Central memory CD8-positive, alpha-beta T cell (primary cell): ENCODE data around the gene GNLY.

Experiments used
- ATAC-seq: fragments of 150-1000 bp; cut with Tn5 transposase; replicated peaks from 2 replicates; pipeline ENCODE4 v1.10.0; 2022; ENCODE audit warnings: mild to moderate bottlenecking, moderate FRiP score, moderate number of reproducible peaks; ENCODE audit not compliant: poor library complexity, severe bottlenecking; ENCODE audit errors: extremely low read depth
- DNase-seq, 2 donors: peaks; one replicate each; pipeline ENCODE4 v3.0.0; 2021; ENCODE audit warnings: low spot score in 2 of 2
- H3K27ac Mint-ChIP-seq: one replicate; pipeline ENCODE4 v1.8.0; 2022; ENCODE audit warnings: low read depth, mild to moderate bottlenecking, moderate library complexity, mixed read lengths
- H3K27me3 Mint-ChIP-seq: one replicate; pipeline ENCODE4 v1.8.0; 2022; ENCODE audit warnings: mixed read lengths
- H3K36me3 Mint-ChIP-seq: one replicate; pipeline ENCODE4 v1.8.0; 2022; ENCODE audit warnings: mild to moderate bottlenecking, moderate library complexity, mixed read lengths; ENCODE audit not compliant: insufficient read depth
- H3K4me1 Mint-ChIP-seq: one replicate; pipeline ENCODE4 v1.8.0; 2022; ENCODE audit warnings: mixed read lengths
- H3K4me3 Mint-ChIP-seq: one replicate; pipeline ENCODE4 v1.8.0; 2022; ENCODE audit warnings: mild to moderate bottlenecking, moderate library complexity, mixed read lengths
- H3K9me3 Mint-ChIP-seq: one replicate; pipeline ENCODE4 v1.8.0; 2022; ENCODE audit warnings: mixed read lengths

Gene GNLY

GRCh38 chr2:85741833-85742455 is 47.8 kb downstream of the GNLY start:
- Mint-ChIP-seq H3K36me3 (no peaks in the 10 kb centered on the region), H3K27ac (no peak overlapping the region), H3K9me3 (no peaks in the 10 kb centered on the region), H3K4me1 (peaks cover 5% of the 10 kb centered on the region), H3K4me3 (no peak overlapping the region), H3K27me3 (peaks cover 81% of the 10 kb centered on the region)
- DNase-seq = no peak
- ATAC-seq = no peak

DNA sequence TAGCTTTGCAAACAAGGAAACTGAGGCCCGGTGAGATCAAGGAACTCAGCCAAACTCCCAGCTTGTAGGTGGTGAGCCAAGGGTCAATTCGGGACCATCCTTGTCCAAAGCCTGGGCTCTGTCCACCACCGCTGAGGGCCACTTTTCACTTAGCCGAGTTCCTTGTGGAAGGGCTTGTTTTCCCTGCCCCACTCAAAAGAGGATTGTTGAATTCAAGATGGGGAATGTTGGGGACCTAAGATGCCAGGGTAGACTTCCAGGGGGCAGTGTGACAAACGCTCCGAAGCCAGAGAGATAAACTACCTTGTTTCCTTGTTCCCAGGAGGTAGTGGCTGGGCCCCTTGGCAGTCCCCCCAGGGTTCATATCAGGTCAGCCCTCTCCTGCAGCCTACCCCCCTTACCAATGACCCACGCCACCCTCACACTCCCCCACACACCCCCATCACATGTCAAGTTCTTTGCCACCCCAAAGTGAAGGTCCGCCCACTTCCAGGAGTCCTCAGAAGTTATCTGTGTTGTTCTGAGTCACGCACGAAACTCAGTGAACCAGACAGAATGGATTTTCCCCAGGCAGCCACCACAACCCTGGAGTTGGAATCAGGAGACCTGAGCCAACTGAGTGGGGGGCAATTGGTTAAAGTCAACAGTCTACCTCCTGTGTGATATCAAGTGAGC is 49.3 kb downstream of the GNLY start:
- ATAC-seq (no peak), DNase-seq (no peak)
- peaks cover 96% of the 10 kb centered on the region for H3K27me3 Mint-ChIP-seq
- H3K36me3 Mint-ChIP-seq = no peaks in the 10 kb centered on the region
- H3K4me3 Mint-ChIP-seq = no peak overlapping the region
- H3K27ac Mint-ChIP-seq = no peak overlapping the region
- H3K4me1 Mint-ChIP-seq = peaks cover 5% of the 10 kb centered on the region
- no peaks in the 10 kb centered on the region for H3K9me3 Mint-ChIP-seq

GRCh38 chr2:85744055-85744454 is 49.9 kb downstream of the GNLY start:
- Mint-ChIP-seq H3K4me1 (peaks cover 5% of the 10 kb centered on the region), H3K4me3 (no peak overlapping the region), H3K36me3 (no peaks in the 10 kb centered on the region), H3K27me3 (peaks cover 98% of the 10 kb centered on the region), H3K9me3 (no peaks in the 10 kb centered on the region), H3K27ac (no peak overlapping the region)
- no peak for DNase-seq
- ATAC-seq = no peak

DNA sequence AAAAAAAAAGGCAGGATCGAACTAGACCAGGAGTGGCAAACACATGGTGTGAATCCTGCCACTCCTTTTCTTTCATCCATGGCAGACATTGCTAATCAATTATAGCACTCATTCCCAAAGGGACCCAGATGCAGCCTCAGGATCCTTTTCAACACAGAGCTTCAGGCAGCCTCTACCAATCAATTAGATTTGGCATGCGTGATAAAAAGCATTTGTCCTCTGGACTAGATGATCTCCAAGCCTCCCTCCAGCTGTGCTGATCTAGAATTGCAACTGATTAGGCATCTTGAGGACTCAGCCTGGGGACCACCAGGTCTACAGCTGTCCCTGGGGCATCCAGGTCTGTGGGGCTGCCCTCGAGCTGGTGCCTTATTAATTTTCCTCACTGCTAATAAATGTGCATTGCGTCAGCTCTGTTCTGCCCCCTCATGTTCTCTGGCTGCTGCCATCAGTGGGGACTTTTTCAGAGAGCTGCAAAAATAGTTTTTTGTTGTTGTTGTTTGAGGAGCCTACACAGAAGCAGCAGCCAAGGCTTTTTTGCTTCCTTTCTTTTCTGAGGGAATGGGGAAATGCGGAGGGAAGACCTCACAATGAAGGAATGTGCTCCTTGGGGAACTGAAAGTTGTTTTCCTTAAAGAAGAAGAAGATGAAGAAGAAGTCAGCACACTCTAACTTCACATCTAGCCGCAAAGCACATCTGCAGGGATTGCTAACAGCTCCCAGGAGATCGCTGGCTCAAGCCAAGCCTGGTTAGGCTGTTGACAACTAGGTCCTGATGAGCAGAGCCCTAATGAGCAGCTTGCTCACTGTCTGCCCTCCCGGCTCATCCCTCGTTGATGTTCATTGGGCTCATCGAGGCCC is 50.8 kb downstream of the GNLY start:
- Mint-ChIP-seq H3K27me3 (peaks cover 98% of the 10 kb centered on the region), H3K4me3 (no peak overlapping the region), H3K4me1 (peaks cover 5% of the 10 kb centered on the region), H3K36me3 (no peaks in the 10 kb centered on the region), H3K9me3 (no peaks in the 10 kb centered on the region), H3K27ac (no peak overlapping the region)
- ATAC-seq (no peak), DNase-seq (no peak)

- Mint-ChIP-seq H3K4me1 (peaks cover 9% of the 10 kb centered on the region), H3K4me3 (no peak overlapping the region), H3K9me3 (no peaks in the 10 kb centered on the region), H3K27ac (no peak overlapping the region), H3K36me3 (no peaks in the 10 kb centered on the region), H3K27me3 (peaks cover 98% of the 10 kb centered on the region)
- no peak for ATAC-seq
- DNase-seq = no peak
Observed at GRCh38 chr2:85745619-85746018, 51.5 kb downstream of the GNLY start.

DNA sequence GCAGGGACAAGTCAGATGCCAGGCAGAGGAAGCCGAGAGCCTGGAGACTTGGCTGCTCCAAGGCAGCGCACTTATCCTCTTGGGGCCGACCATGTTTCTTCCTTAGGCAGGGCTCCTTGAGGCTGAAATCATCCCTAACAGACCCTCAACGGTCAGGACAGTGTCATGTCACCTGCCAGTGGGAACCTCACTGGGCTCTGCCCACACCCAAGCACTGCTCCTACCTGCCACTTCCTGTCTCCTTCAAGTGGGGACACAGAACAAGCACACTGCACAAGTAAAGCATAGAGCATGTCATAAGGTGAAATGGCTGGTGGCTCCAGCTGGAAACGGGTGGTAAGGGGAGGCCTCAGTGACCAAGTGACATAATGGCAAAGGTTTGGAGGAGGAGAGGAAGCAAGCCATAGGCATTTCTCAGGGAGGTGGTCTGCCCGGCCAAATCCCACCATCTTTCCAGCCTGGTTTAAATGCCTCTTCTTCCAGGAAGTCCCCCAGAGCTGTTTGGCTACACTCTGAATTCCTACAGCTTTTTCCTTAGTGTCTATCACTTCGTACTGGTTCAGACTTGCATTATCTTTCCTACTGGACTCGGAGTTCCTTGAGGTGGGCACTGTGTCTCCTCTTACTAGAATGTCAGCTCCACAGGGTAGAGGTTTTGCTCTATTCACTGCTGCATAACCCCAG is 52.3 kb downstream of the GNLY start:
- no peak overlapping the region for H3K27ac Mint-ChIP-seq
- no peak overlapping the region for H3K4me3 Mint-ChIP-seq
- DNase-seq = no peak
- H3K4me1 Mint-ChIP-seq = peaks cover 11% of the 10 kb centered on the region
- peaks cover 98% of the 10 kb centered on the region for H3K27me3 Mint-ChIP-seq
- no peak for ATAC-seq
- H3K9me3 Mint-ChIP-seq = no peaks in the 10 kb centered on the region
- no peaks in the 10 kb centered on the region for H3K36me3 Mint-ChIP-seq

- DNase-seq = no peak
- no peak for ATAC-seq
- peaks cover 98% of the 10 kb centered on the region for H3K27me3 Mint-ChIP-seq
- H3K4me3 Mint-ChIP-seq = no peak overlapping the region
- H3K4me1 Mint-ChIP-seq = peaks cover 6% of the 10 kb centered on the region
- no peak overlapping the region for H3K27ac Mint-ChIP-seq
- no peaks in the 10 kb centered on the region for H3K36me3 Mint-ChIP-seq
- no peaks in the 10 kb centered on the region for H3K9me3 Mint-ChIP-seq
Observed at GRCh38 chr2:85747441-85747840, 53.3 kb downstream of the GNLY start.

- H3K4me3 Mint-ChIP-seq = no peak overlapping the region
- peaks cover 98% of the 10 kb centered on the region for H3K27me3 Mint-ChIP-seq
Observed at GRCh38 chr2:85748039-85748734, 54.0 kb downstream of the GNLY start.

More at GRCh38 chr2:85748039-85748734, 54.0 kb downstream of the GNLY start:
- Mint-ChIP-seq H3K9me3 (no peaks in the 10 kb centered on the region), H3K4me1 (peaks cover 6% of the 10 kb centered on the region), H3K27ac (no peak overlapping the region), H3K36me3 (no peaks in the 10 kb centered on the region)
- ATAC-seq = no peak
- DNase-seq = no peak
